WERI-Rb-1 (cell line): ENCODE measurements around the gene MKRN1.

Experiments used
- DNase-seq: peaks from one replicate; pipeline ENCODE4 v3.0.0-alpha.2; 2020
- H3K27ac ChIP-seq: fragments of 250-450 bp; sonication (Bioruptor Pico); 2 replicates; pipeline ENCODE4 v1.5.1; 2020; ENCODE audit warnings: mild to moderate bottlenecking, moderate library complexity
- H3K27me3 ChIP-seq: fragments of 250-450 bp; sonication (Bioruptor Pico); 2 replicates; pipeline ENCODE4 v1.5.1; 2021; ENCODE audit warnings: mild to moderate bottlenecking, low read depth, moderate library complexity; ENCODE audit not compliant: insufficient read depth, severe bottlenecking
- H3K36me3 ChIP-seq: fragments of 250-450 bp; sonication (Bioruptor Pico); 2 replicates; pipeline ENCODE4 v1.5.1; 2020; ENCODE audit warnings: mild to moderate bottlenecking, moderate library complexity
- H3K4me3 ChIP-seq: 2 replicates; pipeline ENCODE4 v1.5.1; 2011; ENCODE audit warnings: low read depth, mild to moderate bottlenecking, control low read depth, low read length
- H3K9me3 ChIP-seq: fragments of 250-450 bp; sonication (Bioruptor Pico); 2 replicates; pipeline ENCODE4 v1.5.1; 2021; ENCODE audit warnings: mild to moderate bottlenecking, moderate library complexity; ENCODE audit not compliant: severe bottlenecking
- TF ChIP-seq, protein P1 (sequence below): IDR thresholded peaks from 2 replicates; pipeline ENCODE4 v1.5.1; 2011; ENCODE audit warnings: low read depth, mild to moderate bottlenecking, control low read depth, inconsistent platforms, low read length

MKRN1 gene

DNA sequence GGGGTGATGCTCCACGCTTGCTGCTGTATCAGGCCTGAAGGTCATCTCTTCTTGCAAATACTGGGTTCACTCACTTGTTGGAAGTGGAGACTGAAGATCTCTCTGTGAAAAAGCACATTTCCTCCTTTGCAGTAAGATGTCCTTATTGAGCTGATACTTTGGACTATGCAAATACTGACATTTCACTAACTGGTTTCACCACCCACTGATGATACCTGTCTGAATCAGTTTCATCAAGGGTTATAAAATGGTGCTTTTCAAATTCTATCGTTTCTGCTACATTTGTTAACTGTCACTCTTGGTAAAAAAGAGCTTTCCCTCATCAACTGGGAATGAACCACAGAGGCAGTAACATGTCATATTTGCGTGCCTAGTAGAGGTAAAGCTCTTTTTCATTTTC lies 39.9 kb downstream of the MKRN1 start:
- no peak for DNase-seq
- no peak overlapping the region for H3K4me3 ChIP-seq
- H3K36me3 ChIP-seq: no peaks in the 10 kb centered on the region
- H3K9me3 ChIP-seq: no peaks in the 10 kb centered on the region
- H3K27ac ChIP-seq: no peak overlapping the region
- no peaks in the 10 kb centered on the region for H3K27me3 ChIP-seq
- TF ChIP-seq, protein P1, sequence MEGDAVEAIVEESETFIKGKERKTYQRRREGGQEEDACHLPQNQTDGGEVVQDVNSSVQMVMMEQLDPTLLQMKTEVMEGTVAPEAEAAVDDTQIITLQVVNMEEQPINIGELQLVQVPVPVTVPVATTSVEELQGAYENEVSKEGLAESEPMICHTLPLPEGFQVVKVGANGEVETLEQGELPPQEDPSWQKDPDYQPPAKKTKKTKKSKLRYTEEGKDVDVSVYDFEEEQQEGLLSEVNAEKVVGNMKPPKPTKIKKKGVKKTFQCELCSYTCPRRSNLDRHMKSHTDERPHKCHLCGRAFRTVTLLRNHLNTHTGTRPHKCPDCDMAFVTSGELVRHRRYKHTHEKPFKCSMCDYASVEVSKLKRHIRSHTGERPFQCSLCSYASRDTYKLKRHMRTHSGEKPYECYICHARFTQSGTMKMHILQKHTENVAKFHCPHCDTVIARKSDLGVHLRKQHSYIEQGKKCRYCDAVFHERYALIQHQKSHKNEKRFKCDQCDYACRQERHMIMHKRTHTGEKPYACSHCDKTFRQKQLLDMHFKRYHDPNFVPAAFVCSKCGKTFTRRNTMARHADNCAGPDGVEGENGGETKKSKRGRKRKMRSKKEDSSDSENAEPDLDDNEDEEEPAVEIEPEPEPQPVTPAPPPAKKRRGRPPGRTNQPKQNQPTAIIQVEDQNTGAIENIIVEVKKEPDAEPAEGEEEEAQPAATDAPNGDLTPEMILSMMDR: no peak

DNA sequence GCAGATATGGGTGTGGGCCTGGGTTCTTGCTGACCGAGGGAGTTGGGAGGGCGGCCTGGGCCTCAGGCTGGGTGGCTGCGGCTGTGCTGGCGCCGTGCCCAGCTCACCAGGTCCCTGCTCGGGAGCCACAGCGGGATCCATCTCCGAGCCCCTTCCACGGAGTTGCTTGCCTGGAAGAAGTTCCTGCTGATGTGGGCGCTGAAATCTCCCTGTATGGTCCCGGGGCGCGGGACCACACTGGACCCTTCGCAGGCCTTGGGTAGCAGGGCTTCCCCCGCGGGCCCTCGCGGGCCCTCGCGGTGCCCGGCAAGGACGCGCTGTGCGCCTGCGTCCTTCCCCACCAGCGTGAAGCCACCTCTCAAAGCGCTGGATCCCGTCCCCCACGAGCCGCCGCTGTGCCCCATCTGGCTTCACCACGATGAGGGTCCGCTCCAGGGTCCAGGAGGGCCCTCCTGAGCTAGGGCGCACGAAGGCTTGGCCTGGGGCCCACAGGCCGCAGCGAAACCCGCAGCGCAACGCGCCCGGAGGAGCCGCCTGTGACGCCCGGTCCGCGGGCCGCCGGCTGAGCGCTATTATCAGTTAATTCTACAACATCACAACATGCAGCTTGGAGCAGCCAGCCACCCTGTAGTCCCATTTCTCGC lies 43.9 kb downstream of the MKRN1 start:
- Histone ChIP-seq H3K4me3 (no peak overlapping the region), H3K9me3 (peaks cover 5% of the 10 kb centered on the region), H3K27me3 (no peaks in the 10 kb centered on the region), H3K27ac (no peak overlapping the region), H3K36me3 (no peaks in the 10 kb centered on the region)
- no peak for DNase-seq
- TF ChIP-seq, protein P1: no peak

DNA sequence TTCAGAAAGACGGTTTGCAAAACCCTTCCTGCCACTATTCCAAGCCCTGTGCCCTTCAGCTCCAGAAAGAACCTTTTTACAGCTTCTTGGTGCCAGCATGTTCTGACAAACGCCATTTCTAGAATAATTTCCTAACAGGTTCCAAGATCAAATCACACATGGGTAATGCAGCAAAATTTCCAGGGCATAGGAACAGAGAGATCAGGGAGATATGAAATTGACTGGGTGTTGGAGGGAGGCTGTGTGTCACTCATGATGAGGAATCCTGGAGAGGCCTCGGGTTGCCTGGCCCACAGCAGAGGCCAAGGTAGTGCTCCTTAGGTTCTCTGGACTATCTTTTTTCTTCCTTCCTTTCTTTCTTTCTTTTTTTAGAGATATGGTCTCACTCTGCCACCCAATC lies 45.9 kb downstream of the MKRN1 start:
- TF ChIP-seq, protein P1: no peak
- DNase-seq: no peak
- no peak overlapping the region for H3K27ac ChIP-seq
- no peak overlapping the region for H3K4me3 ChIP-seq
- peaks cover 6% of the 10 kb centered on the region for H3K9me3 ChIP-seq
- H3K27me3 ChIP-seq: no peaks in the 10 kb centered on the region
- no peaks in the 10 kb centered on the region for H3K36me3 ChIP-seq

DNA sequence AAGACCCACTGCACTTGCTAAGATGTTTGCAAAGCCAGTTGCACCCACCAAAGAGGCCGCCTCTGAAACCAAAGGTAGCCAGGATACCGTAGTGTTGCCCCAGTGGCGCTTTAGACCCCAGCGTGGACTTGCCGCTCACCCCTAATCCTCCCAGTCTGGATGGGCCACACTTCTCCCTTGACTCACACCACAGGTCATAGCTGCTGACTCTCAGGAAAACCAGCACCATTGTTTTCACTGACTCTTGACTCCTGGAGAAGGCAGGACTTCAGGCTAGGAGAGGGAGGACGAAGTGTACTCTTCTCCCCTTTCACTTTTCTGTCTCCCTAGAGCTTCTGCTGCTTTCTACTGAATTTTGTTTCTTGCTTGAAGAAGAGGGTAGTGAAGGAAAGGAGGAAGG lies 53.2 kb downstream of the MKRN1 start:
- DNase-seq: no peak
- H3K4me3 ChIP-seq: no peak overlapping the region
- TF ChIP-seq, protein P1: no peak
- H3K9me3 ChIP-seq: peaks cover 6% of the 10 kb centered on the region
- no peaks in the 10 kb centered on the region for H3K36me3 ChIP-seq
- H3K27ac ChIP-seq: no peak overlapping the region
- no peaks in the 10 kb centered on the region for H3K27me3 ChIP-seq

DNA sequence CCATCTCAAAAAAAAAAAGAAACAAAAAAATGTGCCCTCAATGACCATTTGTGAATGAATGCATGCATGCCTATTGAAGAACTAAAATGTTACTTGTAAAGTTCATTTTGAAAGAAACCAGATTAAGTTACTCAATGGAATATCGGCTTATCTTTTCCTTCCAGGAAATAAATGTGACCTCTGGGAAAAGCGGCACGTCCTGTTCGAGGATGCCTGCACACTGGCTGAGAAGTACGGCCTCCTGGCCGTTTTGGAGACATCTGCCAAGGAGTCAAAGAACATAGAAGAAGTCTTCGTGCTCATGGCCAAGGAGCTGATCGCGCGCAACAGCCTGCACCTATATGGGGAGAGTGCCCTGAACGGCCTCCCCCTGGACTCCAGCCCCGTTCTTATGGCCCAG lies 53.6 kb downstream of the MKRN1 start:
- H3K27me3 ChIP-seq: no peaks in the 10 kb centered on the region
- TF ChIP-seq, protein P1: no peak
- H3K27ac ChIP-seq: no peak overlapping the region
- DNase-seq: no peak
- peaks cover 4% of the 10 kb centered on the region for H3K9me3 ChIP-seq
- no peak overlapping the region for H3K4me3 ChIP-seq
- no peaks in the 10 kb centered on the region for H3K36me3 ChIP-seq

DNA sequence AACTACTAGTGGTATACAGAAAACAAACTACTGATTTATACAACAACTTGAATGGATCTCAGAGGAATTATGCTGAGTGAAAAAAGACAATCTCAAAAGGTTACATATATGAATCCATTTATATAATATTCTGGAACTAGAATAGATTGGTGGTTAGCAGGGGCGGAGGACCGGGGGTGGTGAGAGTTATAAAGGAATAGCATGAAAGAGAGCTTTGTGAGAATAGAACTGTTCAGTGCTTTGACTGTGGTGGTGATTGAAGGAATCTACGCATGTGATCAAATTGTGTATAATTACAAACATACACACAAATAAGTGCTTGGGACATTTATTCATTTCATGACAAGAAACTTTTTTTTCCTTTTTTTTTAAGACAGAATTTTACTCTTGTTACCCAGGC lies 55.8 kb downstream of the MKRN1 start:
- H3K27ac ChIP-seq: no peak overlapping the region
- no peaks in the 10 kb centered on the region for H3K9me3 ChIP-seq
- H3K4me3 ChIP-seq: no peak overlapping the region
- no peak for DNase-seq
- TF ChIP-seq, protein P1: no peak
- no peaks in the 10 kb centered on the region for H3K27me3 ChIP-seq
- no peaks in the 10 kb centered on the region for H3K36me3 ChIP-seq
